ENCODE measurements around the gene KRTAP22-2. TPM values are rescaled to one million over a fixed set of nuclear protein-coding genes. Genes with fewer than 3 reads are reported as not detected.
A peak's percentile ranks its signal among the peaks of the same experiment; 100 is the strongest.

The KRTAP22-2 gene
- total and polyA plus RNA-seq, 11 donors = not detected

- Histone ChIP-seq H3K27ac (no peak overlapping the region), H3K27me3 (no peaks in the 10 kb centered on the region), H3K36me3 (no peaks in the 10 kb centered on the region), H3K4me3 (no peak overlapping the region), H3K4me1 (peaks cover 0 to 5% (median 0%) of the 10 kb centered on the region in 12 donors), H3K9me3 (no peaks in the 10 kb centered on the region)
- DNase-seq (no peak), ATAC-seq (no peak)
- intact Hi-C loops (cut with DNase I) = loop anchor here in 1 of 10 donors (10.0 kb wide), 1 partner anchor 77 kb away; the partner anchor contains the start of genes KRTAP19-1 and KRTAP19-2
- no peak for TF ChIP-seq POLR2A (IDR thresholded peaks at IDR 0.05)
- TF ChIP-seq CTCF (IDR thresholded peaks at IDR 0.05) = no peak
- WGBS, 4 donors = 63 to 76% (median 68%) methylated on average over 2 of the region's 2 CpGs
Observed at GRCh38 chr21:30561957-30562356, 28.2 kb downstream of the KRTAP22-2 start.

GRCh38 chr21:30561264-30561895 lies 28.8 kb downstream of the KRTAP22-2 start, which contains the start of gene KRTAP19-7:
Gene KRTAP19-7 (minus strand): TSS chr21:30561314. CDS start chr21:30561289, 25 bp downstream.
- no peak within 1 kb of the TSS for H3K27ac ChIP-seq
- ATAC-seq (peak in 2 of 4 donors; percentile 18 to 28), DNase-seq (no peak)
- no peaks in the 10 kb centered on the region for H3K36me3 ChIP-seq
- no peaks in the 10 kb centered on the region for H3K27me3 ChIP-seq
- WGBS, 4 donors = 42 to 63% (median 49%) methylated on average over 2 of the region's 2 CpGs
- TF ChIP-seq CTCF (IDR thresholded peaks at IDR 0.05) (no peak), POLR2A (IDR thresholded peaks at IDR 0.05) (no peak)
- H3K4me1 ChIP-seq = peaks cover 0 to 5% (median 0%) of the 10 kb centered on the region in 12 donors
- intact Hi-C loops (cut with DNase I) = loop anchor here in 1 of 10 donors (10.0 kb wide), 1 partner anchor 77 kb away; the partner anchor contains the start of genes KRTAP19-1 and KRTAP19-2
- H3K4me3 ChIP-seq = no peak within 1 kb of the TSS
- H3K9me3 ChIP-seq = no peaks in the 10 kb centered on the region

GRCh38 chr21:30555095-30555494 lies 35.1 kb downstream of the KRTAP22-2 start:
- H3K27me3 ChIP-seq = no peaks in the 10 kb centered on the region
- H3K36me3 ChIP-seq = no peaks in the 10 kb centered on the region
- no peak for DNase-seq
- peaks cover 0 to 12% (median 0%) of the 10 kb centered on the region in 12 donors for H3K9me3 ChIP-seq
- intact Hi-C loops (cut with DNase I) = no loop called here
- WGBS, 4 donors = 56 to 88% (median 82%) methylated on average over 2 of the region's 2 CpGs
- no peak overlapping the region for H3K27ac ChIP-seq
- ATAC-seq = no peak
- TF ChIP-seq POLR2A (IDR thresholded peaks at IDR 0.05) = no peak
- TF ChIP-seq CTCF (IDR thresholded peaks at IDR 0.05) = no peak
- no peaks in the 10 kb centered on the region for H3K4me1 ChIP-seq
- no peak overlapping the region for H3K4me3 ChIP-seq

- ATAC-seq (peak in 2 of 4 donors; percentile 65 to 69), DNase-seq (no peak)
- Histone ChIP-seq H3K4me1 (no peaks in the 10 kb centered on the region), H3K36me3 (no peaks in the 10 kb centered on the region), H3K9me3 (peaks cover 0 to 12% (median 0%) of the 10 kb centered on the region in 12 donors), H3K27me3 (no peaks in the 10 kb centered on the region), H3K4me3 (no peak overlapping the region), H3K27ac (no peak overlapping the region)
- intact Hi-C loops (cut with DNase I) = loop anchor here in 1 of 10 donors (5.0 kb wide), 1 partner anchor 140 kb away; no protein-coding TSS in a partner anchor
- TF ChIP-seq POLR2A (IDR thresholded peaks at IDR 0.05) (no peak), CTCF (IDR thresholded peaks at IDR 0.05) (no peak)
- WGBS, 4 donors = 38 to 68% (median 46%) methylated on average over 1 of the region's 1 CpG
Observed at GRCh38 chr21:30552782-30553181, 37.4 kb downstream of the KRTAP22-2 start.

Measured in heart left ventricle (tissue), 16 donors.